ENCODE data around the gene EEA1.

DNA sequence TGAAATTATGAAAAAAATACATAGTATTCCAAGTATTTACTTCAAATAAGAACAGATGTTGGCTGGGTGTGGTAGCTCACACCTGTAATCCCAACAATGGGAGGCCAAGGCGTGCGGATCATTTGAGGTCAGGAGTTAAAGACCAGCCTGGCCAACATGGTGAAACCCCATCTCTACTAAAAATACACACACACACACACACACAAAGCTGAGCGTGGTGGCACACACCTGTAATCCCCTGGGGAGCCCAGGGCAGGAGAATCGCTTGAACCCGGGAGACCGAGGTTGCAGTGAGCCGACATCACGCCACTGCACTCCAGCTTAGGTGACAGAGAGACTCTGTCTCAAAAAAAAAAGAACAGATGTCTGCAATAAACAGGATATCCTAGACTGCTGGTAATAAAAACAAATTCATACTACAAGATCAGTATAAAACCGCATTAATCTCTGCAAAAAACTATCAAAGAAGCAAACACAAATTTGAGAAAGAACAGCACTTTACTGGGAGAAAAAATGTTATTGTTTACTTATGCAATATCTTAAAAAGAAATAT is 23.8 kb downstream of the EEA1 start:
- no peak for TF ChIP-seq POLR2A (IDR thresholded peaks at IDR 0.05)
- TF ChIP-seq, protein P1, sequence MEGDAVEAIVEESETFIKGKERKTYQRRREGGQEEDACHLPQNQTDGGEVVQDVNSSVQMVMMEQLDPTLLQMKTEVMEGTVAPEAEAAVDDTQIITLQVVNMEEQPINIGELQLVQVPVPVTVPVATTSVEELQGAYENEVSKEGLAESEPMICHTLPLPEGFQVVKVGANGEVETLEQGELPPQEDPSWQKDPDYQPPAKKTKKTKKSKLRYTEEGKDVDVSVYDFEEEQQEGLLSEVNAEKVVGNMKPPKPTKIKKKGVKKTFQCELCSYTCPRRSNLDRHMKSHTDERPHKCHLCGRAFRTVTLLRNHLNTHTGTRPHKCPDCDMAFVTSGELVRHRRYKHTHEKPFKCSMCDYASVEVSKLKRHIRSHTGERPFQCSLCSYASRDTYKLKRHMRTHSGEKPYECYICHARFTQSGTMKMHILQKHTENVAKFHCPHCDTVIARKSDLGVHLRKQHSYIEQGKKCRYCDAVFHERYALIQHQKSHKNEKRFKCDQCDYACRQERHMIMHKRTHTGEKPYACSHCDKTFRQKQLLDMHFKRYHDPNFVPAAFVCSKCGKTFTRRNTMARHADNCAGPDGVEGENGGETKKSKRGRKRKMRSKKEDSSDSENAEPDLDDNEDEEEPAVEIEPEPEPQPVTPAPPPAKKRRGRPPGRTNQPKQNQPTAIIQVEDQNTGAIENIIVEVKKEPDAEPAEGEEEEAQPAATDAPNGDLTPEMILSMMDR (IDR thresholded peaks at IDR 0.05 in 4 of 5, conservative IDR thresholded peaks at IDR 0.05 in 1 of 5), result no peak

Measured in gastrocnemius medialis (tissue), 4 donors.